Measurements from ENCODE around the gene OTOG. TPM values are rescaled to one million over a fixed set of nuclear protein-coding genes. Genes with fewer than 3 reads are reported as not detected.

OTOG gene
- total RNA-seq, 1 donor from 2014 or later = not detected

- H3K36me3 Mint-ChIP-seq (ENCODE audit: low read depth) = no peaks in the 10 kb centered on the region
- peaks cover 6% of the 10 kb centered on the region for H3K27me3 Mint-ChIP-seq (ENCODE audit: low read depth)
- no peak overlapping the region for H3K27ac Mint-ChIP-seq (ENCODE audit: unreplicated experiment)
- no peaks in the 10 kb centered on the region for H3K4me1 Mint-ChIP-seq (ENCODE audit: low read depth)
- no peak overlapping the region for H3K4me3 Mint-ChIP-seq (ENCODE audit: unreplicated experiment)
- H3K9me3 Mint-ChIP-seq (ENCODE audit: low read depth) = no peaks in the 10 kb centered on the region
- TF ChIP-seq CTCF (IDR thresholded peaks at IDR 0.05) = no peak
- no peak for DNase-seq (ENCODE audit: low spot score)
These were observed 139.3 kb downstream of the OTOG start for GRCh38 chr11:17686231-17686980.

- no peaks in the 10 kb centered on the region for H3K9me3 Mint-ChIP-seq (ENCODE audit: low read depth)
- DNase-seq (ENCODE audit: low spot score) = no peak
- TF ChIP-seq CTCF (IDR thresholded peaks at IDR 0.05) = no peak
- no peaks in the 10 kb centered on the region for H3K36me3 Mint-ChIP-seq (ENCODE audit: low read depth)
- no peaks in the 10 kb centered on the region for H3K4me1 Mint-ChIP-seq (ENCODE audit: low read depth)
- H3K27ac Mint-ChIP-seq (ENCODE audit: unreplicated experiment) = no peak overlapping the region
- H3K4me3 Mint-ChIP-seq (ENCODE audit: unreplicated experiment) = no peak overlapping the region
- peaks cover 17% of the 10 kb centered on the region for H3K27me3 Mint-ChIP-seq (ENCODE audit: low read depth)
These were observed 141.0 kb downstream of the OTOG start for GRCh38 chr11:17687946-17688670.

GRCh38 chr11:17691550-17691949, 144.5 kb downstream of the OTOG start:
- DNase-seq (ENCODE audit: low spot score) = no peak
- Mint-ChIP-seq H3K4me3 (ENCODE audit: unreplicated experiment) (no peak overlapping the region), H3K27ac (ENCODE audit: unreplicated experiment) (no peak overlapping the region), H3K9me3 (ENCODE audit: low read depth) (no peaks in the 10 kb centered on the region), H3K27me3 (ENCODE audit: low read depth) (peaks cover 38% of the 10 kb centered on the region), H3K36me3 (ENCODE audit: low read depth) (no peaks in the 10 kb centered on the region), H3K4me1 (ENCODE audit: low read depth) (no peaks in the 10 kb centered on the region)
- TF ChIP-seq CTCF (IDR thresholded peaks at IDR 0.05) = no peak

- no peaks in the 10 kb centered on the region for H3K4me1 Mint-ChIP-seq (ENCODE audit: low read depth)
- H3K27me3 Mint-ChIP-seq (ENCODE audit: low read depth) = peaks cover 42% of the 10 kb centered on the region
- no peaks in the 10 kb centered on the region for H3K9me3 Mint-ChIP-seq (ENCODE audit: low read depth)
- TF ChIP-seq CTCF (IDR thresholded peaks at IDR 0.05) = no peak
- no peak overlapping the region for H3K4me3 Mint-ChIP-seq (ENCODE audit: unreplicated experiment)
- DNase-seq (ENCODE audit: low spot score) = no peak
- no peak overlapping the region for H3K27ac Mint-ChIP-seq (ENCODE audit: unreplicated experiment)
- no peaks in the 10 kb centered on the region for H3K36me3 Mint-ChIP-seq (ENCODE audit: low read depth)
These were observed 144.9 kb downstream of the OTOG start for GRCh38 chr11:17691976-17692375.

- Mint-ChIP-seq H3K36me3 (ENCODE audit: low read depth) (no peaks in the 10 kb centered on the region), H3K27me3 (ENCODE audit: low read depth) (peaks cover 47% of the 10 kb centered on the region), H3K27ac (ENCODE audit: unreplicated experiment) (no peak overlapping the region), H3K4me1 (ENCODE audit: low read depth) (no peaks in the 10 kb centered on the region), H3K9me3 (ENCODE audit: low read depth) (no peaks in the 10 kb centered on the region), H3K4me3 (ENCODE audit: unreplicated experiment) (no peak overlapping the region)
- DNase-seq (ENCODE audit: low spot score) = no peak
- TF ChIP-seq CTCF (IDR thresholded peaks at IDR 0.05) = no peak
These were observed 145.9 kb downstream of the OTOG start for GRCh38 chr11:17692931-17693330.

Data from chondrocyte (in vitro differentiated cells).